ENCODE results near the gene CFAP54.

DNA sequence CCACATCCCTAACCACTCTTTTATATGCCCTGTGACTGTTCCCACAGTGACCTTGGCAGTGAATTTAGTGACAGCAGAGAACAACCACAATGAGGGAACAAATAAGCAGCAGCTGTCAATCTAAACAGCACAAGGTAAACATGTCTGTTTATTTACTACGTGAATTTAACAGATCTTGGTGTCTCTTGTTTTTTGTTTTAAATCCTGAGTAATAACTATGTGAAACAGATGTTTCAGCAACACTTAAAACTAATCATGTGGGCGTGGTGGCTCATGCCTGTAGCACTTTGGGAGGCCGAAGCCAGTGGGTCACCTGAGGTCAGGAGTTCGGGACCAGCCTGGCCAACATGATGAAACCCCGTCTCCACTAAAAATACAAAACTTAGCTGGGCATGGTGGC is 17.0 kb upstream of the CFAP54 start:
- TF ChIP-seq, protein P1, sequence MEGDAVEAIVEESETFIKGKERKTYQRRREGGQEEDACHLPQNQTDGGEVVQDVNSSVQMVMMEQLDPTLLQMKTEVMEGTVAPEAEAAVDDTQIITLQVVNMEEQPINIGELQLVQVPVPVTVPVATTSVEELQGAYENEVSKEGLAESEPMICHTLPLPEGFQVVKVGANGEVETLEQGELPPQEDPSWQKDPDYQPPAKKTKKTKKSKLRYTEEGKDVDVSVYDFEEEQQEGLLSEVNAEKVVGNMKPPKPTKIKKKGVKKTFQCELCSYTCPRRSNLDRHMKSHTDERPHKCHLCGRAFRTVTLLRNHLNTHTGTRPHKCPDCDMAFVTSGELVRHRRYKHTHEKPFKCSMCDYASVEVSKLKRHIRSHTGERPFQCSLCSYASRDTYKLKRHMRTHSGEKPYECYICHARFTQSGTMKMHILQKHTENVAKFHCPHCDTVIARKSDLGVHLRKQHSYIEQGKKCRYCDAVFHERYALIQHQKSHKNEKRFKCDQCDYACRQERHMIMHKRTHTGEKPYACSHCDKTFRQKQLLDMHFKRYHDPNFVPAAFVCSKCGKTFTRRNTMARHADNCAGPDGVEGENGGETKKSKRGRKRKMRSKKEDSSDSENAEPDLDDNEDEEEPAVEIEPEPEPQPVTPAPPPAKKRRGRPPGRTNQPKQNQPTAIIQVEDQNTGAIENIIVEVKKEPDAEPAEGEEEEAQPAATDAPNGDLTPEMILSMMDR (conservative IDR thresholded peaks at IDR 0.05 in 1 of 2, IDR thresholded peaks at IDR 0.05 in 1 of 2; ENCODE audit: extremely low read depth in 1 of 2, insufficient read depth in 1 of 2, low read depth in 1 of 2, low read length in 2 of 2) = no peak
- TF ChIP-seq EZH2 (IDR thresholded peaks at IDR 0.05; ENCODE audit: borderline replicate concordance, low read length) = no peak

All from mammary epithelial cell (primary cell).